ENCODE measurements around the gene CRACDL.

The CRACDL gene

GRCh38 chr2:98800330-98801064, 135.5 kb downstream of the CRACDL start:
- DNase-seq, result no peak

- no peak for DNase-seq
Observed at GRCh38 chr2:98799375-98800329, 136.4 kb downstream of the CRACDL start.

GRCh38 chr2:98796775-98797544, 139.1 kb downstream of the CRACDL start:
- DNase-seq, result no peak

- no peak for DNase-seq
Observed at GRCh38 chr2:98795891-98796676, 139.9 kb downstream of the CRACDL start.

DNA sequence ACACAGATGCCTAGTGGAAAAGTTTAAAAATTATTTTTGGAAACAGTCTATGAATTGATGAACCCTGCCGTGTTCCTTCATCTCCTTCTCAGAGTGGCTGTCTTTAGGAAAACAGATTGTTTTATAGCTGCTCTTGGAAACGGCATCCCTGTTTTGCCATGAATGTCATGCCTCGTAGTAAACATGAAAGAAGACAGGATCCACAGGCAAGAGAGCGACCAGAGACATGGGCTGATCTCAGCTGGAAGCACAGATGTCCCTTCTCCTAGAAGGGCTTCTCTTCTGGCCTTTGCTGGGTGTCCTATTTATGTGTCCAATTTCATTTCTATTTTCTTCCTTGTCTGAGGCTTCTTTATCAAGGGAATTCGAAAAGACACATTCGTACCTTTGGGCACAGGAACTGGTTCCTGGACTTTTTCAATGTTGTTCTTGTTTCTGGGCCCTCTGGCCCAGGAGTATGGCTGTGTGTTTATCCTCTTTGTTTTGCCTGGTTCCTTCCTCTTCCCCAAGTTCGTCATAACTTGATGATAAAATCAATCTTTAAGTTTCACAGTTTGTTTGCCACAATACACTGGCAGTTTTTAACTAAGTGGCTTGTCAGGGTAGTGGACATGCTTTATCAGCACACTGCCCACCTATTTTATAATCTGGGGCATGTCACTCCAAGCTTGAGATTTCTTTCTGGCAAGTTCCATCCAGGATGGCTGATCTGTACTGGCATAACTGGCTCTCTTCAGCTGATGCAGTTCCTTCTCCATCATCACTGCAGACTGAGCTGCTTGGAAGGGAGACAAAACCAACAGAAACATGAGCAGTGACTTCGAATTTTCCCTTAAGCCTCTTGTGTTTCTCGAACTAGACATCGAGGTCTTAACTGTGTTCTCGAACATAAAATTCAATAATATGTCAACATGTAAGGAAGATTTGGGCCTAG, 141.9 kb downstream of the CRACDL start:
- no peak for DNase-seq

GRCh38 chr2:98793275-98793674, 142.8 kb downstream of the CRACDL start:
- no peak for DNase-seq

GRCh38 chr2:98790221-98790620, 145.8 kb downstream of the CRACDL start:
- DNase-seq, result no peak

- DNase-seq, result no peak
Observed at GRCh38 chr2:98787700-98788099, 148.3 kb downstream of the CRACDL start.

DNA sequence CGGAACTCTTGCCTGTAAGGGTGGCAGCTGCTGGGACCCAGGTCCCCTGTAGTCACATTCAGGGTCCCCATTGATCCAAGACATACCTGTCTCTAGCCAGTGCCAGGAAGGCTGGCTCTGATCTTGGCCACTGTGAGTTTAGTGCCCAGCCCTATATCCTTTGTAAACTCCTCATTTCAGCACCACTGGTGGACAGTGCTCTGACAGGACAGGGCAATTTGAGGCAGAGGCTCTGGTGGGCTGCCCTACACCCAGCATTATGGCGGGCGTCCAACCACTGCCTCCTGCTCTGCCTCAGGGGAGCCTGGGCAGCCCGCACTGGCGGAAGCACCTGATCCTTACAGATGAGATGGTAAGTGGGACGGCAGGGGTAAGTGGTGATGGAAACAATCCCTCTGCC, 149.8 kb downstream of the CRACDL start:
- no peak for DNase-seq

- no peak for DNase-seq
Observed at GRCh38 chr2:98782570-98782969, 153.5 kb downstream of the CRACDL start.

DNA sequence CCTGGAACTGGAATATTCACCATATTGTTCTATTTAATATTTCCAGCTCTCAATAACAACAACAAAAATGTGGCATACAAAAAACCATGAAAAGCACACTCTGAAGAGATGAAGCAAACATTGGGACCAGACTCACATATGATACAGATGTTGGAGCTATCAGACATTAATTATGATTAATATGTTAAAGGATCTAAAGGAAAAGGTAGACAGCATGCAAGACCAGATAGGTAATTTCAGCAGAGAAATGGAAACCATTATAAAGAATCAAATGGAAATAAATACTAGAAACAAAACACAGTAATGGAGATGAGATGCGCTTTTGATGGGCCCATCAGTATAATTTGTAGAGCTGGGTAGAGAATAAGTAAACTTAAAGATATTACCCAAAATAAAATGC, 154.2 kb downstream of the CRACDL start:
- DNase-seq, result no peak

- DNase-seq, result no peak
Observed at GRCh38 chr2:98778741-98779483, 157.1 kb downstream of the CRACDL start.

DNA sequence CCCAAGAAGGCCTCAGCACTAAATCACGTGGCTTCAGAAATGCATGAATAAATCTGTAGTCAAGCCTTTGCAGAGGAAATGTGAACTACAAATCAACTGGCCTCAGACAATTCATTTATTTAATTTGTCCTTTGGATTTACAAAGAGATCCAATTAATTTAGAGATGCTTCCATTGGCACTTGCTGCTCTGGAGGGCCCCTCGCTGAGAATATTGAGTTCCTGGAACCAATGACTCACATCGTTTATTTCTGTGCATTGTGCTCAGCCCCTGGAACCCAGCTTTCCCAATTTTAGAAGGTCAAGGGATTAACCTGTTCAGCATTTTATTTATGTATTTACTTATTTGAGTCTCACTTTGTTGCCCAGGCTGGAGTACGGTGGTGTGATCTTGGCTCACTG, 157.9 kb downstream of the CRACDL start:
- DNase-seq, result no peak

DNA sequence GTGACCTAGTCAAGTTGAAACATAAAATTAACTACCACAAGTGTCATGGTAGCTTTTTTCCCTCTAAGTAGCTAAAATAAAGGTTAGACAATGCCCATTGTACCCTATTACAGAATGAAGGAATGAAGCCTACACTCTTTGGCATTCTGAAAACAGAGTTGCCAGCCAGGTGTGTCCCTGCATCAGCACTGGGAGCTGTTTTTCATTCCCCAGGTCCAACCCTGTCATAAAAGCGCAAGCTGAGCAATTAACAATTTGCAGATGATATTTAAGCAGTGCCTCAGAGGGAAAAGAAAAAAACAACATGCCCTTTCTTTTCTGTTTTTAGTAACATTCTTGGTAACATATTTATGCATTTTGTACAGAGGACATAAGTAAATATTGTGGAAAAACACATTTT, 158.3 kb downstream of the CRACDL start:
- no peak for DNase-seq

DNA sequence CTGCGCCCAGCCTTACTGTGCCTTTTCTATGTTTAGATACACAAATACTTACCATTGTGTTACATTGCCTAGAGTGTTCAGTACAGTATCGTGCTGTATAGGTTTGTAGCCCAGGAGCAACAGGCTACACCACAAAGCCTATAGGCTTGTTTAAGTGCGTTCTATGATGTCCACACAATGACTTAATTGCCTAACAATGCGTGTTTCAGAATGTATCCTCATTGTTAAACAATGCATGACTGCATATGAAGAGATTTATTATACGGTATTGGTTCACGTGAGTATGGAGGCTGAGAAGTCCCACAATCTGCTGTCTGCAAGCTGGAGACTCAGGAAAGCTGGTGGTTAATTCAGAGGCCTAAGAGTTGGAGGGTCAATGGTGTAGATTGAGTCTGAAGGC, 158.9 kb downstream of the CRACDL start:
- no peak for DNase-seq

DNA sequence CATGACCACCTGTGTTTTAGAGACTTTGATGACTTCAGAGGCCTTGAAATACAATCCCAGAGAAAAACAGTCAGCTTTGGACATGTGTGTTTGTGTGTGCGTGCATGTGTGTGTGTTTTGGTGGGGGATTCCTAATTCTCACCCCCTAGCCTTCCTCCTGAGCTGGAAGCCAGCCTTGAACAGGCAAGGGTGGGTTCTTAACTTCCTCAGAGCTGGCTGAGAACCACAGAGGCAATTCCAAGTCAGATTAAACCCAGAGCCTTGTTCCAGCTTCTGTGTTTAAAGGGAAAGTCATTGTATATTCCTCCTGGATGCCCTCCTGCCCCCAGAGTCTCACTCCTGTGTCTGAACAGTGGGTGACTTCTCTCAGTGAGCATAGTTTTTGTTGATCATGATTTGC, 159.9 kb downstream of the CRACDL start:
- DNase-seq, result no peak

- DNase-seq, result no peak
Observed at GRCh38 chr2:98775146-98775986, 160.7 kb downstream of the CRACDL start.

- DNase-seq, result no peak
Observed at GRCh38 chr2:98773907-98774306, 162.1 kb downstream of the CRACDL start.

GRCh38 chr2:98773169-98773568, 162.9 kb downstream of the CRACDL start:
- DNase-seq, result no peak

GRCh38 chr2:98772536-98772935, 163.5 kb downstream of the CRACDL start:
- DNase-seq, result no peak
